ENCODE data around the gene CCDC167.

CCDC167 gene

GRCh38 chr6:37534893-37535292 lies 35.2 kb upstream of the CCDC167 start:
- H3K4me3 Mint-ChIP-seq: peak overlapping the region in 2 of 3 experiments; percentile 54 to 72
- no peaks in the 10 kb centered on the region for H3K9me3 Mint-ChIP-seq
- H3K4me1 Mint-ChIP-seq: peaks cover 49% of the 10 kb centered on the region
- no peaks in the 10 kb centered on the region for H3K36me3 Mint-ChIP-seq (ENCODE audit: low read depth)
- TF ChIP-seq CTCF (IDR thresholded peaks at IDR 0.05; ENCODE audit: unreplicated experiment in 3 of 3): no peak
- H3K27me3 Mint-ChIP-seq (ENCODE audit: low read depth): peaks cover 92% of the 10 kb centered on the region
- H3K27ac Mint-ChIP-seq: peak overlapping the region in 1 of 3 experiments; percentile 85

GRCh38 chr6:37532122-37532521 lies 32.4 kb upstream of the CCDC167 start:
- no peaks in the 10 kb centered on the region for H3K9me3 Mint-ChIP-seq
- no peak overlapping the region for H3K27ac Mint-ChIP-seq
- no peaks in the 10 kb centered on the region for H3K36me3 Mint-ChIP-seq (ENCODE audit: low read depth)

GRCh38 chr6:37531437-37532036 lies 31.8 kb upstream of the CCDC167 start:
- H3K4me3 Mint-ChIP-seq: no peak overlapping the region
- H3K9me3 Mint-ChIP-seq: no peaks in the 10 kb centered on the region
- no peak for TF ChIP-seq CTCF (IDR thresholded peaks at IDR 0.05; ENCODE audit: unreplicated experiment in 3 of 3)
- H3K27ac Mint-ChIP-seq: no peak overlapping the region
- H3K36me3 Mint-ChIP-seq (ENCODE audit: low read depth): no peaks in the 10 kb centered on the region
- peaks cover 22% of the 10 kb centered on the region for H3K4me1 Mint-ChIP-seq
- H3K27me3 Mint-ChIP-seq (ENCODE audit: low read depth): peaks cover 90% of the 10 kb centered on the region

More at GRCh38 chr6:37532122-37532521, 32.4 kb upstream of the CCDC167 start:
- no peak overlapping the region for H3K4me3 Mint-ChIP-seq
- peaks cover 24% of the 10 kb centered on the region for H3K4me1 Mint-ChIP-seq
- H3K27me3 Mint-ChIP-seq (ENCODE audit: low read depth): peaks cover 90% of the 10 kb centered on the region
- no peak for TF ChIP-seq CTCF (IDR thresholded peaks at IDR 0.05; ENCODE audit: unreplicated experiment in 3 of 3)

GRCh38 chr6:37531026-37531425 lies 31.3 kb upstream of the CCDC167 start:
- H3K27me3 Mint-ChIP-seq (ENCODE audit: low read depth): peaks cover 88% of the 10 kb centered on the region

GRCh38 chr6:37530297-37530696 lies 30.6 kb upstream of the CCDC167 start:
- peaks cover 15% of the 10 kb centered on the region for H3K4me1 Mint-ChIP-seq
- no peak overlapping the region for H3K4me3 Mint-ChIP-seq
- no peak for TF ChIP-seq CTCF (IDR thresholded peaks at IDR 0.05; ENCODE audit: unreplicated experiment in 3 of 3)
- no peaks in the 10 kb centered on the region for H3K36me3 Mint-ChIP-seq (ENCODE audit: low read depth)
- no peaks in the 10 kb centered on the region for H3K9me3 Mint-ChIP-seq
- H3K27me3 Mint-ChIP-seq (ENCODE audit: low read depth): peaks cover 88% of the 10 kb centered on the region
- H3K27ac Mint-ChIP-seq: no peak overlapping the region

More at GRCh38 chr6:37531026-37531425, 31.3 kb upstream of the CCDC167 start:
- Mint-ChIP-seq H3K4me1 (peaks cover 21% of the 10 kb centered on the region), H3K36me3 (ENCODE audit: low read depth) (no peaks in the 10 kb centered on the region), H3K9me3 (no peaks in the 10 kb centered on the region), H3K4me3 (no peak overlapping the region), H3K27ac (no peak overlapping the region)
- TF ChIP-seq CTCF (IDR thresholded peaks at IDR 0.05; ENCODE audit: unreplicated experiment in 3 of 3): no peak

- Mint-ChIP-seq H3K27me3 (ENCODE audit: low read depth) (peaks cover 72% of the 10 kb centered on the region), H3K4me1 (peaks cover 2% of the 10 kb centered on the region)
- TF ChIP-seq CTCF (IDR thresholded peaks at IDR 0.05; ENCODE audit: unreplicated experiment in 3 of 3): no peak
Observed at GRCh38 chr6:37528541-37528940, 28.8 kb upstream of the CCDC167 start.

More at GRCh38 chr6:37528541-37528940, 28.8 kb upstream of the CCDC167 start:
- H3K4me3 Mint-ChIP-seq: no peak overlapping the region
- H3K9me3 Mint-ChIP-seq: no peaks in the 10 kb centered on the region
- no peak overlapping the region for H3K27ac Mint-ChIP-seq
- no peaks in the 10 kb centered on the region for H3K36me3 Mint-ChIP-seq (ENCODE audit: low read depth)
